ENCODE data around the gene ESRRA.
A peak's percentile ranks its signal among the peaks of the same experiment; 100 is the strongest.

The ESRRA gene

DNA sequence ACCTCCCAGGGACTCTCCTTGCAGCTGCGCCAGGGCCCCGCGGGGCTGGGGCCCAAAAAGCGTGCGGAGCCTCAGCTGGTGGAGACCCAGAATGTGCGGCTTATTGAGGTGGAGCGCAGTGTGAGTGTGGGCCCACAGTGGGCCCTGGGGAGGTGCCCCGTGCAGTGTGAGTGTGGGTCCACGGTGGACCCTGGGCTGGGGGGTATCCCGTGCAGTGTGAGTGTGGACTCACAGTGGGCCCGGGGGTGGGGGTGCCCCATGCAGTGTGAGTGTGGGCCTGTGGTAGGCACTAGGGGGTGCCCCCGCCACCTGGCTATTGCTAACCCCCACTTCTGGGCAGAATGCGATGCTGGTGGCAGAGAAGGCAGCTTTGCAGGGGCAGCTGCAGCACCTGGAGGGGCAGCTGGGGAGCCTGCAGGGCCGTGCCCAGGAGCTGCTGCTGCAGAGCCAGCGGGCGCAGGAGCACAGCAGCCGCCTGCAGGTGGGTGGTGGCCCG is 45.9 kb downstream of the ESRRA start:
- no peak for DNase-seq (ENCODE audit: low read depth in 2 of 2)

DNA sequence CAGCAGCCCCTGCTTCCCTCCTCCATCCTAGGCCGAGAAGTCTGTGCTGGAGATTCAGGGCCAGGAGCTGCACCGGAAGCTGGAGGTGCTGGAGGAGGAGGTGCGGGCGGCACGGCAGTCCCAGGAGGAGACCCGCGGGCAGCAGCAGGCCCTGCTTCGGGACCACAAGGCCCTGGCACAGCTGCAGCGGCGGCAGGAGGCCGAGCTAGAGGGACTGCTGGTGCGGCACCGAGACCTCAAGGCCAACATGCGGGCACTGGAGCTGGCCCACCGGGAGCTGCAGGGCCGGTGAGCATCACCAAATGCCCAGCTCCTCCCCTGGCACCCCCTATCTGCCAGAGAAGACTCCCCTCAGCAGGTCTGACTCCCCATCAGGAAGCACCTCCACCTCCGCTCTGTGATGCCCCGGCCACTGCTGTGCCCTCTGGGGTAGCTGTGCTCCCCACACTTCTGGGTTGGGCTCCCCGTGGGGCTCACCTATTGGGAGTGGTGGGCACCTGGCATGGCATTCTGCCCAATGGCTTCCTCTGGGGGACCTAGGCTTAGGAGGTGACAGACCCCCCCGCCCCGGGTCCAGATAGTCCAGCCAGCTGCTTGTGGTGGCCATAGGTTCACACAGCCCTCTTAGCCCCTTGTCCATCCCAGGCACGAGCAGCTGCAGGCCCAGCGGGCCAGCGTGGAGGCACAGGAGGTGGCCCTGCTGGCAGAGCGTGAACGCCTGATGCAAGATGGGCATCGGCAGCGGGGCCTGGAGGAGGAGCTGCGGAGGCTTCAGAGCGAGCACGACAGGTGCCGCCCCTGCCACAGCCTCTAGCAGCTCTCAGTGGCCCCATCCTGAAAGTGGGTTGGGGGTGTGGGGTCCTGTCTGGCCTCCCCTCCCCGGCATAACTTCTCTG is 47.0 kb downstream of the ESRRA start:
- DNase-seq (ENCODE audit: low read depth in 2 of 2): no peak

DNA sequence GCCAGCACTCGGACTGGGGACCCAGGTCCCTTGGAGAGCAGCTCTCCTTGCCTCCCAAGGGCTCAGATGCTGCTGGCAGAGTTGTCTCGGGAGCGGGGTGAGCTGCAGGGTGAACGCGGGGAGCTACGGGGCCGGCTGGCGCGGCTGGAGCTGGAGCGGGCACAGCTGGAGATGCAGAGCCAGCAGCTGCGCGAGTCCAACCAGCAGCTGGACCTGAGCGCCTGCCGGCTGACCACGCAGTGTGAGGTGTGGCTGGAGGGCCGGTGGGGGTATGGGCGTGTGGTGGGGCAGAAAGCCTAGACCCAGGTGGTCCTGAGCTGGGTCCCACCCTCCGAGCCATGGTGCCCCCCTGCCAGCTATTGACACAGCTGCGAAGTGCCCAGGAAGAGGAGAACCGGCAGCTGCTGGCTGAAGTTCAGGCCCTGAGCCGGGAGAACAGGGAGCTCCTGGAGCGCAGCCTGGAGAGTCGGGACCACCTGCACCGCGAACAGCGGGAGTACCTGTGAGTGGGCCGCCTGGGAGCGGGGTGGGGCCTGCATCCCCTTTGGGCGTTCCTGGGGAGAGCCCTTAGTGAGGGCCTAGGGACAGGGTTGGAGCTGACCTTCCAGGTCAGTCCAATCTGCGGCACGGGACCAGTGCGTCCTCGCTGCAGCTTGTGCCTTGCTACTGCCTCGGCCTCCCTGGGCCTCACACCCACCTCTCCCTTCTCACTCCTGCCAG is 47.8 kb downstream of the ESRRA start:
- DNase-seq (ENCODE audit: low read depth in 2 of 2): no peak

DNA sequence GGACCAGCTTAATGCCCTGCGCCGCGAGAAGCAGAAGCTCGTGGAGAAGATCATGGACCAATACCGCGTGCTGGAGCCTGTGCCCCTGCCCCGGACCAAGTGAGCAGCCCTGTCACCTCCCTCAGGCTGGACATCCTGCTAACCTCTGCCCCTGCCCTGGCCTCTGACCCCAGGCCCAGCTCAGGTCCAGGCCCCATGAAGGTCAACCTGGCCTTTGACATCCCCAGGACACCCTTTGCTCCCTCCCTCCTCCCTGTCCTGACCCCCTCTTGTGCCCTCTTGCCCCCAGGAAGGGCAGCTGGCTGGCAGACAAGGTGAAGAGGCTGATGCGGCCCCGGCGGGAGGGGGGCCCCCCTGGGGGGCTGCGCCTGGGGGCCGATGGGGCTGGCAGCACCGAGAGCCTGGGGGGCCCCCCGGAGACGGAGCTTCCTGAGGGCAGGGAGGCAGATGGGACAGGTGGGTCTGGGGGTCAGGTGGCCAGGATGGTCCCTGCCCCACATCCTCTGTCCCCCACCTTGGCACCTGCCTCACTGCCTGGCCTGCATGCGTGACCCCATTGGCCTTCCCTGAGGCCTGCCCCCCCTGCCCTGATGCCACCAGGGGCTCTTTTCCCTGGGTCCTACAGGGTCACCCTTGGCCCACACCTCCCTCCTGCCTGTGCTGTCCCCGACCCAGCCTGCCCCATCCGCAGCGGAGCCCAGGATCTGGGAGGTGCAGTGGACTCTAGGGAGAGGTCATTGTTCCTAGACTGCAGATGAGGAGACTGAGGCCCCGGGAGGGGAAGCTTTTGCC is 48.6 kb downstream of the ESRRA start:
- DNase-seq (ENCODE audit: low read depth in 2 of 2): no peak

DNA sequence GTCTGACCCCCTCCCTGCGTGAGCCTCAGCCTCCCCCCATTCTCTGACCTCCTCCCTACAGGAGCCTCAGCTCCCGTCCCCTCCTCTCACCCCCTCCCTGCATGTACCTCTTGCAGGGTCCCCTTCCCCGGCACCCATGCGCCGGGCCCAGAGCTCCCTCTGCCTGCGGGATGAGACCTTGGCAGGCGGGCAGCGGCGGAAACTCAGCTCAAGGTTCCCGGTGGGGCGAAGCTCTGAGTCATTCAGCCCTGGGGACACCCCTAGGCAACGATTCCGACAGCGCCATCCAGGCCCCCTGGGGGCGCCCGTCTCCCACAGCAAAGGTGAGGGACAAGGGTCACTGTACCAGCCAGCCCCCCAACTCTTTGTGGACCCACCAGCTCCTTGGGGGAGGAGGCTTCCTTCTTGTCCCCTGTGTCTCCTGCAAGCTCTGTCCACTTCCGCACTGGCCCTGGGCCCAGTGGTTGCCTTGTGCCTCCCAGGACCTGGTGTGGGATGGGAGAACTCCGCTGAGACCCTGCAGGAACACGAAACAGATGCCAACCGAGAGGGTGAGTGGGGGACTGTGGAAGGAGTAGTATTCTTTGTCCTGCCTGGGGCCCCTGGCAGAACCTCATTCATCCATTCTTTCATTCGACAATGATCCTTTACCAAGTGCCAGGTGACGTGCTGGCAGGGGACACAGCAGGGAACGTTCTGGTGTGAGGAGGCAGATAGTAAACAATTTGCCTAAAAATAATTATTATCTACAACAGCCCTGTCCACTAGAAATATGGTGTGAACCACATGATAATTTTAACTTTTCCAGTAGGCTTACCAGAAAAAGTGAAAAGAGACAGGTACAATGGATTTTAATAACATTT is 50.0 kb downstream of the ESRRA start:
- DNase-seq (ENCODE audit: low read depth in 2 of 2): no peak

DNA sequence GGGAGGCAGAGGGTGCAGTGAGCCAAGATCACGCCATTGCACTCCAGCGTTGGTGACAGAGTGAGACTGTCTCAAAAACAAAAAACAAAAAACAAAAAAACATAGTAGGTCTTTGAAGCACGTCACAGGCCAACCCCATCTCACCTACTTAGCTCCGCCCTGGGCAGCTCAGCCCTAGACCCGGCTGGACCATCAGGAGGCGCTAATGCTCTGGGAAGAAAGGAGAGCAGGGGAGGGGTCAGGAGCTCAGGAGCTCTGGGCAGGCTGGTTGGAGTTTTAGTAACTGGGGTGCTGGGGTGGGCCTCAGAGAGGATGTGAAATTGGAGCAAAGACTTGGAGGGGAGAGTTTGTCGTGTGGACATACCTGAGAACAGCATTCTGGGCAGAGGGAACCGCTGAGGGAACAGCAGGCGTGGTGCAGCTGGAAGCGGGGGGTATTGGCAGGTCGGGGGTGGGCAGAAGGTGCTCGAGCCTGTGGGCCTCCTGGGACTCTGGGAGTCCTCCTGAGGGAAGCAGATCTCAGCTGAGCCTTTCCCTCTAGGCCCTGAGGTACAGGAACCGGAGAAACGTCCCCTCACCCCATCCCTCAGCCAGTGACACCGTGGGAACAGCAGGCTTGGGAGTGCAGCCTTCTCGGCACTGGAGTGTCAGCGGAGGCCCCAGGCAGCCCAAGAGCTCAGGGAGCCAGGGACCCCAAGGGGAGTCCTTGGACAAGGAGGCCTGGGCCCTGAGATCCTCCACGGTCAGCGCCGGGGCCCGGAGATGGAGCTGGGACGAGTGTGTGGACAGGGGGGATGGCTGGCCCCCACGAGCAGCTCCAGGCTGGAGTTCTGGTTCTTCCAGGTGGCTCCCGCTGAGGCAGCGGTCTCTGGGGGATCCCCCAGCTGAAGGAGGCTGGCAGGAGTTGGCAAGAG is 51.4 kb downstream of the ESRRA start:
- DNase-seq (ENCODE audit: low read depth in 2 of 2): peak in 1 of 2 experiments; percentile 30

DNA sequence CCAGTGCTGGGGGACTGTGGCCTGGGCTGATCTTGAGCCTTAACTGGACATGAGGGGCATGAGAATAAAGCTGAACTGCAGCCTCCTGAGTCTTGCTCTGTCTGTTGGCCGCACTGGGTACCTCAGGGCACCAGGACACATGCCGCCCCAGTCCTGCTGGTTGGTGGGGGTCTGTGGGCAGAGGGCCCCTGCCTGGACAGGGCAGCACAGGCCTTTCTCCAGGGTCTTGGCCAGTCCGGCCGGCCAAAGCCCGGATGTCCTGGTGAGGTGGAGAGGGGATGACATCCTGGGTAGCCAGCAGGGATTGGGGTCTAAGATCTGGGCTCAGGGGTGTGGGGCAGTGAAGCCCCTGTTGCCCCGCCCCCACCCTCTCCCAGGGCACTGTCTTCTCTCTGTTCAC is 52.1 kb downstream of the ESRRA start:
- DNase-seq (ENCODE audit: low read depth in 2 of 2): no peak

DNA sequence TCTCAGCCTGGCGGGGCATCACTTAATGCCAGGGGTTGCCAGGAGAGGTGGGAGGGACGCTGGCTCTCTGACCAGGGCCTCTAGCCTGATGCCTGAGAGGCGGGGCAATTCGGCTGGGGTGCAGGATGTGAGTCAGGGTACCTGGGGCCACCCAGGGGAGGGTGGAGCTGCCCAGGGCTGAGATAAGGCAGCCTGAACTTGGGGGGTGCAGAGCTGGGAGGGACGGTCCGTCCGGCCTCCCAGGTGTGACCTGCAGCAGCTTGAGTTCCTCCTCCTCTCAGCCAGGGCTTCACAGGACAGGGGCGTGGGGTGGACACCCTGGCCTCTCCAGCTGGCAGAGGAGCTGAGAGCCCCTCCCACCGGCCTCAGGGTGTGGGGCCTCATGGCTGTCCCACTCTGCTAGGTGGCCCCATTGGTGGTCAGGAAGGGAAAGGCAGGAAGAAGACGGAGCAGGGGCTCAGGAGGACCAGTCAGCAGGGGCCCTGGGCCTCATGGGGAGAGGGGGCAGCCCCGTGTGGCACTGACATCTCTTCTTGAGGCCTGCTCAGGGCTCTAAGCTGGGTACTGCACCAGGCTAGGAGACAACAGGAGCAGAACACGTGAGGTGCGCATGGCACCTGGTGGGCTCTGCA is 52.7 kb downstream of the ESRRA start:
- DNase-seq (ENCODE audit: low read depth in 2 of 2): peak in 1 of 2 experiments; percentile 48

DNA sequence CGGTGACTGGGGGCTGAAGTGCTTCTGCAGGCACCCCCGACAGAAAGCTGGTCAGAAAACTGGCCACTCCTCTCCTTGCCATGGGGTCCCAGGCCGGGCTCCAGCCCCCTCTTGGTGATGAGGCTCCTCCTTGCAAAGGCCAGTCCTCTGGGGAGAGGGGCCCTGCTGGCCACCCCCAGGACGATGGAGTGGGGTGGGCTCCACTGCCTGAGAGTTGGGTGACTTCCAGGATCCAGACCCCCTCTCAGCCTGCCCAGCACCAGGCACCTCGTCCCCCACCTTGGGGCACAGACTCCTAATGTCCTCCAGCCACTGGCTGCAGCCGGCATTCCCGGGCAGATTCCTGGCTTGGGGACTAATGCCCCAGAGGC is 53.2 kb downstream of the ESRRA start:
- DNase-seq (ENCODE audit: low read depth in 2 of 2): no peak

DNA sequence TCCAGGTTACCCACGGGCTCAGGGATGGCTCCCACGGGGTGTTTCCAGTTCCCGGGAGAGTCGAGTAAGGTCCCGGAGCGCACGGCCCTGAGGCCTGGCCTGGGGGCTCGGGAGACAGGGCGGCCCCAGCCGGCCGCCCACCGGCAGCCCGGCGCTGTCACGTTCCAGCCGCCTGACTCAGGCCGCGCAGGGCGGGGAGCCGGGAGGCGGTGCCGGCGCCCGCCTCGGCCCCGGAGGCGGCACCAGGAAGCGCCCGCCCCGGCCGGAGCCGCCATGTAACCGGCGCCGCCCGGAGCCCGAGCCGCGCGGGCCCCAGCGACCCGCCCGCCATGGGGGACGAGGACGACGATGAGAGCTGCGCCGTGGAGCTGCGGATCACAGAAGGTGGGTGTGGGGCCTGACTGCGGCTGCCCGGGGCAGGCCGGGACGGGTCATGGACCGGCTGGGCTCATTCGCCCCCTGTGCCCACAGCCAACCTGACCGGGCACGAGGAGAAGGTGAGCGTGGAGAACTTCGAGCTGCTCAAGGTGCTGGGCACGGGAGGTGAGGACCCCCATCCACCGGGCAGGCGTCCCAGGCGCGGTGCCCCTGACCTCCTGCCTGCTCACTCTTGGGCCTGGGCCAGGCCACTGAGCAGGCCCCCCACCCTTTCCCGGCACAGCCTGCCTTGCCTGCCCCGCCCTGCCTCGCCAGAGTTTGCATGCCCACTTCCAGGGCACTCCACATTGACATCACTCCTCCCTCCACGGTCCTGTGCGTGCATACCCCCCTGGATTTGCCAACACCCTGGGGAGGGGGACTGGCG is 53.8 kb downstream of the ESRRA start, which contains the start of gene RPS6KA4:
Gene RPS6KA4, plus strand, starts transcription at position 256 of the 805 bp plus-strand sequence. Its CDS starts 74 bp downstream, at position 330.
- DNase-seq (ENCODE audit: low read depth in 2 of 2): peak in 1 of 2 experiments; percentile 52

DNA sequence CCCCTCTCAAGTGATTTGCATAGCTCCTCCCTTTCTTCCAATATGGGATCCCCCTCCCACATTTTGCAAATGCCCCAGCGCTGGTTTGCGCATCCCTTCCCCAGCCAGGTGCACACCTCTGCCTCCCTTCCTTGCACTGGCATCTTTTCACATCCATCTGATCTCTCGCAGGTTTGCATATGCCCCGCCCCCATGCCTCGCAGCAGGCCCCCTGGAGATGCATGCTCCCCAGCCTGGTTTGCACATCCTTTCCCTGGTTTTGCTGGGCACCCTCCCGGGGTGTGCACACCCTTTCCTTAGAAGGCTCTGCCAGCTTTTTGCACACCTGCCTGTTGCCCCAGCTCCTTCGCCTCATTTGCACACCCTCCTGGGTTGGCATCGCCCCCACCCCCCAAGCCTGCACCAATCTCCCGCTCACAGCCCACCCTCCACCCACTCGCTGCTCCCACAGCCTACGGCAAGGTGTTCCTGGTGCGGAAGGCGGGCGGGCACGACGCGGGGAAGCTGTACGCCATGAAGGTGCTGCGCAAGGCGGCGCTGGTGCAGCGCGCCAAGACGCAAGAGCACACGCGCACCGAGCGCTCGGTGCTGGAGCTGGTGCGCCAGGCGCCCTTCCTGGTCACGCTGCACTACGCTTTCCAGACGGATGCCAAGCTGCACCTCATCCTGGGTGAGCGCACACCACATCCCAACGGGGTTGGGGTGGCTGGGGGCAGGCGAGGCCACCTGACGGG is 54.6 kb downstream of the ESRRA start:
- DNase-seq (ENCODE audit: low read depth in 2 of 2): peak in 1 of 2 experiments; percentile 15

DNA sequence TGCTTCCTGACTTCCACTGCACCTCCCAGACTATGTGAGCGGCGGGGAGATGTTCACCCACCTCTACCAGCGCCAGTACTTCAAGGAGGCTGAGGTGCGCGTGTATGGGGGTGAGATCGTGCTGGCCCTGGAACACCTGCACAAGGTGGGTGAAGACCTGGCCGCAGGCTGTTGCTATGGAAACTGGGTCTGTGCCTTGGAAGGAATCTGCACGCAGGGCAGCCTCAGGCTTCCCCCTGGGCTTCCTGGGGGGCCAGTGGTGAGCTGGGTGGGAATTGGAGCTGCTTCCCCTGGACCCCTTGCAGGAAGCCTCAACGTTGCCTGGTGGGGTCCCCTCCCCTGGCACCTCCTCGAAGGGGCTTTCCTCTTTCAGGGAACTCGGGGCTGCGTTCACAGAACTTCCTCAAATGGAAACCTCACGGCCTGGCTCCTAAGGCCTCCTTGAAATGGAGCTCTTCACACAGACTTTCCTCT is 55.2 kb downstream of the ESRRA start:
- no peak for DNase-seq (ENCODE audit: low read depth in 2 of 2)

DNA sequence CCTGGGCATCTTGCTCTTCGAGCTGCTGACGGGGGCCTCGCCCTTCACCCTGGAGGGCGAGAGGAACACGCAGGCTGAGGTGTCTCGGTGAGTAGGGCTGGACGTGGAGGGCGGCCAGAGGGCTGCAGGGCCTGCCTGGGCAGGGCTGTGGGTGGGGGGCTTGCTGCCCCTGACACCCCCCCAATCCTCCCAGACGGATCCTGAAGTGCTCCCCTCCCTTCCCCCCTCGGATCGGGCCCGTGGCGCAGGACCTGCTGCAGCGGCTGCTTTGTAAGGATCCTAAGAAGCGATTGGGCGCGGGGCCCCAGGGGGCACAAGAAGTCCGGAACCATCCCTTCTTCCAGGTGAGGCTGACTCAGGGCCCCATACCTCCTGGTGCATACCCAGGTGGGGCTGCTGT is 56.3 kb downstream of the ESRRA start:
- DNase-seq (ENCODE audit: low read depth in 2 of 2): no peak

DNA sequence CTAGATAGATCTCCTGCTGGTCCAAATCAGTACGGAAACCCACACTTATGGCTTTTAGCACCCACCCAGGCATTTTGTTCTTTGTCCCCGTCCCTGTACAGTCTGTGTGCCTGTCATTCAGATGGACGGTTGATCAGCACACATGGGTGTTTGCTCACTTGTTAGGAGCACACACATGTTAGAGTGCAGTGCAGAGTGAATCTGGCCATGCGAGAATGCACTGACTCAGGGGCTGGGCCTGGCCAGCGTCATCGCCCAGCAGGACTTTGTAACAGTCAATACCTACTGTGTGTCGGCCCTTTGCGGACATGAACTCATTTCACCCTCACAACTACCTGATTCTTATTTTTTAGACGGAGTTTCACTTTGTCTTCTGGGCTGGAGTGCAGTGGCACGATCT is 57.0 kb downstream of the ESRRA start:
- DNase-seq (ENCODE audit: low read depth in 2 of 2): no peak

DNA sequence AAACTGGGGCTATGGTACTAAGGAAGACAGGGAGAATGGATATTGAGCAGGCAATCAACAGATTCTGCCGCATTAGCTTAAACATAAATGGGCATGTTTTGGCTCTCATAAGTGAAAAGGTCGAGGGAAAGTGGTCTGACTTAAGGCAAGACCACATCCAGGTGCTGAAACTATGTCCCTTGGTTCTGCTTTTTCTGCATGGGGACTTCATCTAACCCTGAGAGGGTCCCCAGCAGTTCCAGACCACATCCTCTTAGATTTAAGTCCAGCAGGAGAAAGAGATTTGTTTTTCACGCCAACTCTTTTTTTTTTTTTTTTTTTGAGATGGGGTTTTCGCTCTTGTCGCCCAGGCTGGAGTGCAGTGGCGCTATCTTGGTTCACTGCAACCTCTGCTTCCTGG is 59.1 kb downstream of the ESRRA start:
- DNase-seq (ENCODE audit: low read depth in 2 of 2): no peak

DNA sequence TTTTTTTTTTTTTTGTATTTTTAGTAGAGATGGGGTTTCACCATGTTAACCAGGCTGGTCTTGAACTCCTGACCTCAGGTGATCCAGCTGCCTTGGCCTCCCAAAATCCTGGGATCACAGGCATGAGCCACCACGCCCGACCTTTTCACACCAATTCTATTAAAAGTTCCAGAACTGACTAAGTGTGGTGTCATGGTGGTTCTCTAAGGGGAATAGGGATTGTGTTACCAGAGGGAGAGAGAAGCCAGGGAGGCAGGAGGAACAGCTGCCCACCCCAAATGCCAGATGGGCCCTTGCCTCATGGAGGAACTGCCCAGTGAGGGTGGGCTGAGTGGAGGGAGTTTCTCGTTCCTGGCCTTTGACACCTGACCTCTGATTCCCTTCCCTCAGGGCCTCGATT is 59.6 kb downstream of the ESRRA start:
- DNase-seq (ENCODE audit: low read depth in 2 of 2): no peak

All from stimulated activated CD4-positive, alpha-beta T cell treated with anti-CD3 and anti-CD28 coated beads, Interleukin-12 subunit alpha, Interleukin-12 subunit beta, amount 100 ng/mL, for 24 hours (primary cell).